Measurements from ENCODE around the gene MYO3B.

GRCh38 chr2:170206246-170206645 is 28.3 kb downstream of the MYO3B start:
- no peak for TF ChIP-seq POLR2A (IDR thresholded peaks at IDR 0.05; ENCODE audit: low read length)
- TF ChIP-seq CTCF (IDR thresholded peaks at IDR 0.05) = no peak
